ENCODE measurements around the gene CDC6. TPM values are rescaled to one million over a fixed set of nuclear protein-coding genes. Genes with fewer than 3 reads are reported as not detected.
A peak's percentile ranks its signal among the peaks of the same experiment; 100 is the strongest.

CDC6 gene
- total RNA-seq, 1 donor from 2014 or later, result 3.7 TPM

DNA sequence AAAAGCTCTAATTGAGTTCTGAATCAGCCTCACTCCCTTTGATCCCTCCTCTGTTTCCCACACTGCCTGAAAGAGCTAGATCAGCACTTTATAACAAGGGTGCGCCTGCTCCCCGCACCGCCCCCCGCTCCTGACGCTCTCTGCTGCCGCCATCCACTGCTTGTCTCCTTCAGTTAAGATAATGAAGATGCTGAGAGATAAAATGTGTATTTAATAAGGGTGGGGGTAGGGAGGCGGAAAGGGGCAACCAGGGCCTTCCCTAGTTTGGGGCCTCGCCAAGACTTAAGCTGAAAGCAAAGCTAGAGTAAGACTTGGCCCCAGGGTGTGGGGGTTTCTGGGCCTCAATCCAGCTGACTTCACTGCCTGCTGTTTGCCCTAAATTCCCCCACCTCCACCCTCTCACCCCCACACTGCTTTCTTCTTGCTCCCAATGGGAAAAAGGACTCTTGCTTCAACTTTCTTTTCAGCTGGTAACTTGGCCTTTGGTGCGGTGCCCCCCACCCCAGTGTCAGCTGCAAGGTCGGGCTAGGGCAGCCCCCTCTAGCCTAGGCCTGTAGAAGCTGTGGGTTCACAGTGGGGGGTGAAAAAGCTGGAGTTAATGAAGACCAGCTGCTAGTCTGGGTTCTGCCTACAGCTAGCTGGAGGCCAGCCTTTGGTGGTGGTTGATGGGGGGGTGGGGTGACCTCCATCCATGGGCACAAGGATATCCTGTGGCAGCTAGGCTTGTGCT, 19.5 kb downstream of the CDC6 start:
- H3K4me1 ChIP-seq, result peaks cover 87% of the 10 kb centered on the region
- no peak for TF ChIP-seq CTCF (IDR thresholded peaks at IDR 0.05)
- no peak for TF ChIP-seq POLR2AphosphoS5 (IDR thresholded peaks at IDR 0.05; ENCODE audit: insufficient read depth in 1 of 2, low read depth in 1 of 2)
- no peak for TF ChIP-seq POLR2A (IDR thresholded peaks at IDR 0.05)
- intact Hi-C loops (cut with DNase I), result loop anchor here (10.0 kb wide), 1 partner anchor 138 kb away; the partner anchor contains the start of gene IGFBP4

GRCh38 chr17:40307740-40308239, 20.1 kb downstream of the CDC6 start:
- no peaks in the 10 kb centered on the region for H3K36me3 ChIP-seq
- H3K9me3 ChIP-seq, result no peaks in the 10 kb centered on the region
- DNase-seq (ENCODE audit: extremely low spot score in 2 of 2), result no peak
- peaks cover 92% of the 10 kb centered on the region for H3K4me1 ChIP-seq
- no peak overlapping the region for H3K4me3 ChIP-seq
- H3K27me3 ChIP-seq, result no peaks in the 10 kb centered on the region
- intact Hi-C loops (cut with DNase I), result loop anchor here (10.0 kb wide), 1 partner anchor 137 kb away; the partner anchor contains the start of gene IGFBP4
- TF ChIP-seq POLR2AphosphoS5 (IDR thresholded peaks at IDR 0.05; ENCODE audit: insufficient read depth in 1 of 2, low read depth in 1 of 2) (no peak), POLR2A (IDR thresholded peaks at IDR 0.05) (no peak), CTCF (IDR thresholded peaks at IDR 0.05) (no peak)
- H3K27ac ChIP-seq, result peak overlapping the region; percentile 88

More for the DNA sequence above, 19.5 kb downstream of the CDC6 start:
- no peak overlapping the region for H3K4me3 ChIP-seq
- H3K27ac ChIP-seq, result peak overlapping the region; percentile 88
- DNase-seq (ENCODE audit: extremely low spot score in 2 of 2), result no peak
- no peaks in the 10 kb centered on the region for H3K36me3 ChIP-seq
- H3K9me3 ChIP-seq, result no peaks in the 10 kb centered on the region
- no peaks in the 10 kb centered on the region for H3K27me3 ChIP-seq

DNA sequence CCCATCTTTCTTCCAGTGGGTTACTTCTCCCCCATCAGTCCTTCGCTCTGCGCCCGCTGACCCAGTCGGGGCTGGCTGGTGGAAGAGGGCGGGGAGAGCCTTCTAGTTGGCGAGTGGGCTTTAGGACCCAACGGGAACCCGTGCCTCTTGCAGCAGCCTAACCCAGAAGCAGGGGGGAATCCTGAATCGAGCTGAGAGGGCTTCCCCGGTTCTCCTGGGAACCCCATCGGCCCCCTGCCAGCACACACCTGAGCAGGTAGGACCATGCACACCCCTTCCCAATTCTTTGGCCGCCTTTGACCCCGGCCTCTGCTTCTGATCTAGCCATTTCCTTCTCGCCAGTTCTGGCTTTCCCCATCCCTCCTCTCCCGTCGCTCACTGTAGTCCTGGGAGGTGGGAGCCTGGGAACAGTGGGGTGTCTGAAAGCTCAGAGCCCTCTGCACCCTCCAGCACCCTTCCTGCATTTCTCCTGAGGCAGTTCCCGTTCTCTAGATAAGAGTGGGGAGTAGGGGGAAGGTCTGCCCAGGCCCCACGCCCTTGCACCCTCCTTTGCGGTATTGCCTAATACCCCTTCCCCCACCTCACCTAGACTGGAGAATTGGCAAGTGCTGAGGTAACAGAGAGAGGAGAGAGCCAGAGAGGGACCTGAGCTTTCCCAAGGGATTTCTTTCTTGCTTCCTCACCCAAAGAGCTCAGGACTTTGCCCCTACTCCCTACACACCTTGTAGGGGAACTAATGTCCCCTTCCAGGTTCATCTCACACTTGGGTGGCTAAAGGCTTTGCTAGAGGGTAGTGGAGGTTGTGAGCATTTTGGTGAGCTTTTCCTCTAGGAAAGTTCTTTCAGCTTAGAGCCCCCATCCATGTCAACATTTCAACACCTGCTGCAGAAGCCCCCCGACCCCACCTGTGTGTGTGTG, 21.6 kb downstream of the CDC6 start, which contains the start of gene RARA:
Gene RARA, plus strand, starts transcription at position 150 of the 918 bp plus-strand sequence. CDS start 22,039 bp downstream, outside the sequence.
- no peak for DNase-seq (ENCODE audit: extremely low spot score in 2 of 2)
- Histone ChIP-seq H3K36me3 (no peaks in the 10 kb centered on the region), H3K4me3 (peak within 1 kb of the TSS; percentile 49 to 55), H3K27me3 (no peaks in the 10 kb centered on the region), H3K4me1 (peaks cover 92% of the 10 kb centered on the region), H3K27ac (peak within 1 kb of the TSS; percentile 88), H3K9me3 (no peaks in the 10 kb centered on the region)
- TF ChIP-seq POLR2A (IDR thresholded peaks at IDR 0.05), result no peak
- peak in 1 of 2 donors; percentile 39 for TF ChIP-seq POLR2AphosphoS5 (IDR thresholded peaks at IDR 0.05; ENCODE audit: insufficient read depth in 1 of 2, low read depth in 1 of 2)
- intact Hi-C loops (cut with DNase I), result loop anchor here (10.0 kb wide), 1 partner anchor 136 kb away; the partner anchor contains the start of gene IGFBP4

DNA sequence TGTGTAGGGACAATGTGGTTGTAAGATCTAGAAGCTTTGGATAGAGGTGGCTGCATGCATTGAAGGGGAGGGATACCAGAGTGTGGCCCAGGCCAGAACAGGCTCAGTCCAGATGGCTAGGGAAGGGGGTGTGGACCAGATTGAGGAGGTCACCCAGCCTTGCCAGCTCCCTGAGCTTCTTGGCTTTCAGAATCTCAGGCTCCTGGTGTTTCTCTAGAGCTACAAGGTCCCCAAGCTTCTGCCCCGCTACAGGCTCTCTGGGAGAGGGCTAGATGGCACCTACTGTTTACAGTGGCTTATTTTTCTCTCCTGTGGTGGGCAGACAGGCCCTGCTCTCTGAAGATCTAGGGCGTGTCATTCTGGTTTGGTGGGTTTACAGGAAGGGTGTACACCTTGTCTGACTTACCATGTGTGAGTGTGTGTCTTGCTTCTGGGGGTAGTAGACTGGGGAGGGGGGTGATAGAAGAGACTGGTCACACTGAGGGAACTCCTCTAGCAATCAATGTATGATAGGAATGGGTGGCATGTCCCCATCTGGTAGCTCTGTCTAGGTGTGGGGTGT, 22.4 kb downstream of the CDC6 start:
- H3K4me3 ChIP-seq, result peak overlapping the region; percentile 49 to 55
- intact Hi-C loops (cut with DNase I), result loop anchor here (10.0 kb wide), 1 partner anchor 135 kb away; the partner anchor contains the start of gene IGFBP4
- peak overlapping the region; percentile 88 for H3K27ac ChIP-seq
- TF ChIP-seq CTCF (IDR thresholded peaks at IDR 0.05), result no peak
- TF ChIP-seq POLR2AphosphoS5 (IDR thresholded peaks at IDR 0.05; ENCODE audit: insufficient read depth in 1 of 2, low read depth in 1 of 2), result no peak
- TF ChIP-seq POLR2A (IDR thresholded peaks at IDR 0.05), result no peak
- no peaks in the 10 kb centered on the region for H3K9me3 ChIP-seq
- H3K4me1 ChIP-seq, result peaks cover 92% of the 10 kb centered on the region
- no peaks in the 10 kb centered on the region for H3K36me3 ChIP-seq
- no peaks in the 10 kb centered on the region for H3K27me3 ChIP-seq
- no peak for DNase-seq (ENCODE audit: extremely low spot score in 2 of 2)
